ENCODE data around the gene SORCS1. TPM values are rescaled to one million over a fixed set of nuclear protein-coding genes. Genes with fewer than 3 reads are reported as not detected.

The SORCS1 gene
- total RNA-seq, 1 experiment from 2014 or later: 1.7 TPM

DNA sequence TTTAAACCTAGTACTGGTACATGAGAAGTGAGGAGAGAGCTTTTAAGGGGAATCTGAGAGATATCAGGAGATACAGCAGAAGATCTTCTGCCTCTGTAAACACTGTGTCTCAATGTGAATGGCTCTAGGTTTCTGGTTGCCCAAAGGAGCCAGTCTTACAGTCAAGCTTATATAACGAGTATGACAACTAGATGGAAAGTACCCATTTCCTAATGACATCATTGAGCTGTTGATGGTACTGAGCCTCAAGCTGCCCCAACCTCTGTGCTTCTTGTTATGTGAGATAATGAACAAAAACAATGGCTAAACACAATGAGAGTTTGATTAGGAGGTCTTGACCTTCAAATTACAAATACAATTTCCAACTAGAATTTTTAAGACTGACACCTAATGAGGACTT lies 451.5 kb downstream of the SORCS1 start:
- no peaks in the 10 kb centered on the region; the same call in 1 of the 2 replicates for H3K4me1 ChIP-seq (ENCODE audit: insufficient read depth, low read length)
- H3K18ac ChIP-seq (ENCODE audit: insufficient read length, low read depth, low read length): no peak overlapping the region
- no CpG with 5 or more reads among the region's 1 CpG for WGBS (ENCODE audit: extremely low coverage, insufficient read length, low lambda C conversion rate)
- H2BK12ac ChIP-seq (ENCODE audit: insufficient read length, low read depth, low read length): no peak overlapping the region
- no peak overlapping the region for H4K91ac ChIP-seq (ENCODE audit: insufficient read length, low read depth, low read length)
- Mint-ChIP-seq H3K4me3 (no peak overlapping the region), H3K27ac (no peak overlapping the region), H3K9me3 (peaks cover 4 to 5% of the 10 kb centered on the region in 2 experiments; a peak in 3 of 5 replicates), H3K36me3 (ENCODE audit: insufficient read depth in 1 of 3, low read depth in 3 of 3) (peaks cover 1 to 9% (median 5%) of the 10 kb centered on the region in 3 experiments; a peak in 4 of 7 replicates), H3K27me3 (ENCODE audit: low read depth) (no peaks in the 10 kb centered on the region), H3K4me1 (peaks cover 15 to 20% of the 10 kb centered on the region in 2 experiments)
- no peak overlapping the region for H2BK15ac ChIP-seq (ENCODE audit: low read depth, low read length)
- no peak overlapping the region for H3K23ac ChIP-seq (ENCODE audit: insufficient read length, low read depth, low read length)
- no peaks in the 10 kb centered on the region for H3K27me3 ChIP-seq (ENCODE audit: insufficient read depth, low read length)
- no peak overlapping the region for H3T11ph ChIP-seq (ENCODE audit: low read length)
- H3K9ac ChIP-seq (ENCODE audit: extremely low read depth, insufficient read length, low read length): no peak overlapping the region
- H2AK5ac ChIP-seq (ENCODE audit: insufficient read length, low read length): no peak overlapping the region
- no peak overlapping the region for H2BK20ac ChIP-seq (ENCODE audit: low read depth, low read length, poor library complexity, severe bottlenecking)
- H4K20me1 ChIP-seq (ENCODE audit: control insufficient read depth, insufficient read depth, insufficient read length): no peaks in the 10 kb centered on the region
- H3K4ac ChIP-seq (ENCODE audit: low read depth, low read length): no peak overlapping the region
- H3K4me2 ChIP-seq (ENCODE audit: insufficient read depth, insufficient read length, low read length): no peak overlapping the region
- H2AFZ ChIP-seq (ENCODE audit: low read length): no peak overlapping the region
- H4K5ac ChIP-seq (ENCODE audit: insufficient read length, low read depth, low read length): no peak overlapping the region
- TF ChIP-seq CTCF (conservative IDR thresholded peaks at IDR 0.05): no peak
- no peaks in the 10 kb centered on the region for H3K79me1 ChIP-seq (ENCODE audit: insufficient read depth, low read depth, low read length, poor library complexity, severe bottlenecking)
- H4K8ac ChIP-seq (replicated peaks; ENCODE audit: insufficient read length, low read depth, low read length): no peak overlapping the region
- H3K23me2 ChIP-seq (ENCODE audit: insufficient read length, low read depth, low read length, poor library complexity, severe bottlenecking): no peaks in the 10 kb centered on the region
- H3K56ac ChIP-seq (ENCODE audit: insufficient read length, low read depth, low read length): no peak overlapping the region
- no peak overlapping the region for H3K14ac ChIP-seq (ENCODE audit: insufficient read depth, low read length)
- no peaks in the 10 kb centered on the region for H3K79me2 ChIP-seq (ENCODE audit: insufficient read depth, low read length)
- no peak overlapping the region for H2BK120ac ChIP-seq (ENCODE audit: low read depth, low read length, poor library complexity, severe bottlenecking)
- H3K9me3 ChIP-seq (ENCODE audit: control insufficient read depth, low read depth, low read length): no peaks in the 10 kb centered on the region
- no peak for DNase-seq
- H2BK5ac ChIP-seq (ENCODE audit: insufficient read length, low read length): no peak overlapping the region
- H3K27ac ChIP-seq (ENCODE audit: insufficient read length, low read depth, low read length): no peak overlapping the region

Measured in H9 (cell line).